Inflammatory macrophage treated with lipopolysaccharide for 4 hours (primary cell): ENCODE data around the gene TCF4.

Experiments
- DNase-seq: peaks from one replicate; pipeline ENCODE4 v3.0.0-alpha.2; 2020

The TCF4 gene

DNA sequence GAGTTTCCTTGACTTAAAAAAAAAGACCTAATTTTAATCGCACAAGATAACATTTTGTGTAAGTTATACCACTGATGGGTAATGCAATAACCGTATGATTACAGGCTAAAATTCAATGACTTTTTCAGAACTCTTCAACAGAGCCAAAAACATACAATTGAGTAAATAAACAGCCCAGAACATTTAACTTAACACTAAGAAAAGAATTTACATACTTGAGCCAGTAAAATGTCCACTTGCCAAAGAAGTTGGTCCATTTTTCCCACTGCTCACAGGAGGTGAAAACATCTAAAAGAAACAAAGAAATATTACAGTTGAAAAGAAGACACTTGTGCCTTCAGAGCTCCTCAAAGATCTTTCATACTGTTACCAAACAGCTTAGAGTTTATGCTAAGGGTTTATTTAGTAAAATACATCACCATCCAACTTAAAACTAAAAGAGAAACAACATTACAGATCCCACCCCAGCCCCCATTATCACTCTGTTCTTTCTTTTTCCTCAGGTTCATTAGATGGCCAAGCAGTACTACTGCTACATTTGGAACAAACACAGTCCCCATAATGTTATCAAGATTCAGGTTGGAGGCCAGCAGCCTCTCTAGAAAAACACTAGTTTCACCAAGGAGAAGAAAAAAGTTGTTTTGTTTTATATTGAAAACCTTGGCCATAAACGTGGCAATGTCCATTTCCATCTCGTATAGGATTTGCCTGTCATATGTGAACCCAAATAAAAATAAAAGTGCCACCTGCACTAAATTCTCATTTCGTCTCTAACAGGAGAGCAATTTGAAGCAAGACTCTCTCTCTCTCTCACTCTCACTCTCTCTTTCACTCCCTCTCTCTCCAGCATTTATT, 2.7 kb downstream of the TCF4 start:
- no peak for DNase-seq

DNA sequence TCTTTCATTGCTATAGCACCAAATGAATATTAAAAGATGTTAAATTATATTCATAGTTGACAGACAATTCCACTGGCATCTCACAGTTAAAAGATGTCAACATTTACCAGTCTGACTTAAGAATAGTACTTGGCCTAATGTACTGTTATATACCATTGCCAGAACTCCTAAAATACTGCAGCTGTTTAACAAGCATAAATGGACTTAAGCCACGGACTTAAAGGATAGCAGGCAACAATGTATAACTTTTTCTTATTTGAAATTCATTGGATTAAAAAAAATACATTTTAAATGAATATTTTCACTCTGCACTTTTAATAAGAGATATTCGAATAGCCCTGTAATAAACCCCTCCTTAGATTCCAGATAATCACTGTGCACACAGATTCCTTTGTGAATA, 3.8 kb downstream of the TCF4 start:
- DNase-seq, result no peak

DNA sequence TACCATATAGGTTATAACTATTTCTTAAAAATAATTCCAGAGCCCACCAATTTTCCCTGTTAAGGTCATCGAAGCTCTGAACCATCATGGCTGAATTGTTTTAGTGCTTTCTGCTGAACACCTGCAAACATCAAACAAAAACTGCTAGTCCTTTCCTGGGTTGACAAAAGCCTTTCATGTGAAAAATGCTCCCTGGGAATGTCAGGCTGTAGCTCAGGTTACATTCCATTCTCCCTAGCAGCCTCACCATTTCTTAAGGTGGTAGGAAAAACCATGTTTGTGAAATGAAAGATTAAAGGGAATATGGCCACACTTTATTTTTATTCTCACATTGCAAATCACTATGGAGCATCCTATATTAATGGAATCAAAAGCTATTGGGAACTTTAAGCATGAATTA, 5.7 kb downstream of the TCF4 start:
- no peak for DNase-seq

DNA sequence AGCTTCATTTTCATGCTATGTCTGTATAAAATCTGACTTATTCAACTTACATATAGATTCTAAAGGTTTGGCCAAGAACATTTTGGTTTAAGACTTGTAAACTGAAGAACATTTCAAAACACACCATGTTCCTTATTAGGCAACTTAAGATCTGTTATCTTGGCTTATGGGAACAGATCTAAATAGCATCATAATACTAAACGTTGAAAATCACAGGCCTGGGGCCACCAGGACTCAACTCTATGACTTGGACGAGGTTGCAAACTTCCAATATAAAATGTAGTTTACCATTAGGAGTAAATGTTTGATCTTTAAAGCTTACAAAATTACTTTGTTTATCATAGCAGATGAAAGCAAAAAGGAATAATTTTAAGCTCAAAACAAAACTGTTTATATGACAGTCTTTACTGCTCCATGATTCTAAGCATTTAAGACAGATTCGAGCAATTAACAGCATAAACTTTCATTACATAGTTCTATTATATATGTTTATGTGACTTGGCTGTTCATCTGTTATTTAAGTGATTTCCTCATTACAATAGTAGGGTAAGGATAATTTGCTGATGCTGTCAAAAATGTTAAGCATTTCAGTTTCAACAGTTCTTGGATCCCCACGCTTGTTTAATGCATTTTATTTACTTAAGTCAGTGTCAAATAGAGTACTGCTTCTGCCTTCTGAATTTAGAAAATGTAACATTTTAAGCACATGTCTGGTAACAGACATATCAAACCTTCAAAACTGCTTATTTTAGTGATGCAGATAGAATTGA, 8.3 kb downstream of the TCF4 start:
- DNase-seq, result no peak

DNA sequence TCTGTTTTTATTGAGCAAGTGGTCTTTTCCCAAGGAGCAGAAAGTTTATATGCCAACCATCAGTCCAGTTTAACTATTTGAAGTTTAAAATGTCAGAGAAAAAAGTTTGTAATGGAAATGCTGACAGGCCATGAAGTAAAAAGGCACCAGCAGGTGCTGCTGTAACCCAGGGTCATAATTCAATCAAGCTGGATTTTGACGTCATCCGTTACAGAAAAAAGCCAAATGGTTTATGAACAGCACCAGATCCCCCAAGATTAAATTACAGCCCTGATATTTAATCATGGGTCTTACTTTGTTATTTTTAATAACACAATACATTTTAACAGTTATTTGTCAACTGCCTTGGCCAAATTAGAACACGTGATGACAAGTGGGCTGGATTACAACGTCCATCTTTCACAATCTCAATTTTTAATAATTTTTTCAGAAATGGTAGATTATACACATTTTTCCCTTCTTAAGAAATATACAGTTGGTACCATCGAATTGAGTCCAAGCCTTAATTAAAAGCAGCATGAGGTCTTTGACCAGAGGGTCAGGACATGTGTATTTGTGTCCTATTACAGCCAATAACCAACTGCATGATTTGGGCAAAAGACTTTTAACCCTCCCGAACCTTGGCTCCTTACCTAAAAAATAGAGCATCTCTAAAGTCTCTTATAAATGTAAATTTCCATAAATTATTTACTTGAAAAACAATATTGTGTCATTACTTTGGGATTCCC, 10.0 kb downstream of the TCF4 start:
- no peak for DNase-seq

DNA sequence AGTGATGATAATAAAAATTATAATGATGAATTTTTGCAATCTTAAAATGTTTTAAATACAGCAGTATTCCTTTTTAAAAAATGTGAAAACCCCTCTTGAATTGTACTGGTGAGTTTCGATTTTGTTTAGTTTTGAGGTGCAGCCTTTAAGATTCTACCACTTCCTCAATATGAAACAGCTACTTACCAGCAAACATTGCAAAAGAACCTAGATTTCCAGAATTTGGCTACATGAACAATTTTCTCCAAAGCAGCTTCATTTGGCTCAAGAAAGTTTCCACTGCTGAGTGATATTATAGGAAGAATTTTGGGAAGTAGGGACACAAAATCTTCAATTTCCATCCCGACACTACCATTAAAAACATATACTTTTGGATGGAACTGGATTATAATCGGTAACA, 12.0 kb downstream of the TCF4 start:
- DNase-seq, result peak; percentile 44

DNA sequence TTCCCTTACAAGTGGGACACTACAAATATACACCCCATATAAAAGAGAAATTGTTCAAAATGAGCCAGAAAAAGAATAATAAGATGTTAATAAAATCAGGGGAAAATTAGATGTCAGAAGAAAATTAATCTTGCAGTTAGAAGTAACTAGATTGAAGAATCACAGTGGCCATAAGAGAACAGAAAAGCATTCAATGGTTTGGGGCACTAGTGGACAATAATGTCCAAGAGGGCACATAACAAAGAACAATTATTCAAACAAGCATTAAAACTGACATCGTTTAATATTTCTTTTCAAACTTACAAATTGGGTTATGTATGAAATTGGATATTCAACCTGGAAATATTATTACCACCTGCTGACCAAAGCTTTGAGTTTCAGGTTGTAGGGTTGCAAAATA, 12.9 kb downstream of the TCF4 start:
- DNase-seq, result no peak

DNA sequence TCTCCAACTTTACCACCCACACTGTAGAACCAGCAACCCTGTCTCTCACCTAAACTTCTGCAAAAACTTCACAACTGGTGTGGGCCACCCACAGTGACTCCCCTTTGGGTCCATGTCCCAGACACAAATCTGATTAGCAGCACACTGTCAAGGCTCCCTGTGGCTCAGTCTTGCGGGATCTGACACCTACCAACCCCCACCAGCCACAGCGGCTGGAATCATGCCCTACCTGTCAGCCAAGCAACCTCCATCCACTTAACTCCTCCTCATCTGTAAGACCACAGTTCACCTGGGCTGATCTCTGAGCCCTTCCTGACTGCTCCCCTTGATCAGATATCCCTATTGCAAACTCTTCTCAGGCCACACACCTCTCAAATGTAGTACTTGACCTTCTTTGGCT, 14.6 kb downstream of the TCF4 start:
- DNase-seq, result no peak

DNA sequence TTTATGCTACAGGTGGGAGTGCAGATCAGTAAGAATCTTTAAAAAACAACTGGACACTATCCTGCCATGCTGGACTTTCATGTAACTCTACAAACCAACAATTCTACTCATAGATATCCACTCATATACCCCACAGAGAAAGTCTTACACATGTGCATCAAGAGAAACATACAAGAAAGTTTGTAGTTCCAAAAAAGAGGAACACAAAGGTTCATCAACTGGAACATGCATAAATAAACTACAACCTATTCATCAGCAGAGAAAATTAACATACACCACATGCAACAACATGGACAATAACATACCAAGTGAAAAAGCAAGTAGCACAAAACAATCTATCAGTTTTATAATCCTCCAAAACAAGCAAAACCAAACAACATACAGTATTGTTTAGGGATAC, 17.0 kb downstream of the TCF4 start:
- no peak for DNase-seq

DNA sequence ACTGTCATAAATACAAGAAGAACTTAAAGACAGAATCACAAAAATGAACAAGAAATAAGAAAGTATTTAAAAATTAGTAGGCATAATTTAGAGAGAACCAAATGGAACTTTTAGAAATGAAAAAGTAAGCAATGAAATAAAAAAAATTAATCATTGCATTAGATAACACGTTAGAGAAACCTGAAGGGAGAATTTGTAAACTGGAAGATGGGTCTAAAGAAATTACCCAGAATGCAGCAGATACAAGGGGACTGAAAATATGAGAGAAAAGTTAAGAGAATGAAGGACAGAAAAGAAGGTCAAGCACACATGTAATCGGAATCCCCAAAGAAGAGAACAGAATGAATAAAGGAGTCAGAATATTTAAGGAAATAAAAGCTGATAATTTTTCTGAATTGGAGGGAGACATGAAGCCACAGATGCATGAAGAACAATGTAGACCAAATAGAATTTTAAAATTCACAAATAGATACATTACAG, 21.5 kb downstream of the TCF4 start:
- no peak for DNase-seq

DNA sequence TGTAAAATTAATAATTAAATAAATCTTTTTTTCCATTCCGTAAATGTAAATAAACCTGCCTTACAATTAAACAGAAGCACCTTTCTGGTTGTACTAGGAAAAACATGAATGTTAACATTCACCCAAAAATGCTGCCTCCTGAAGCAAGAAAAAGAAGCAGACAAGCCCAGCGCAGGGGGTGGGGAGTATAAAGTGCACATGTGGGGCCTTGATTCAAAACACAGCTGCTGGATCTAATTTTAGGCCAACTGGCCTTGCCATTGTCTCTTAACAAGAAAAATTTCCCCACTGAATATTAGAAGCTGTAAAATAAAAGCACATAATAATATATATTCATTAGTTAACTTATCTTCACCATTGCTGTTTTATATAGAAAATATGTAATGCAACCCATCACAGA, 28.3 kb downstream of the TCF4 start:
- no peak for DNase-seq

DNA sequence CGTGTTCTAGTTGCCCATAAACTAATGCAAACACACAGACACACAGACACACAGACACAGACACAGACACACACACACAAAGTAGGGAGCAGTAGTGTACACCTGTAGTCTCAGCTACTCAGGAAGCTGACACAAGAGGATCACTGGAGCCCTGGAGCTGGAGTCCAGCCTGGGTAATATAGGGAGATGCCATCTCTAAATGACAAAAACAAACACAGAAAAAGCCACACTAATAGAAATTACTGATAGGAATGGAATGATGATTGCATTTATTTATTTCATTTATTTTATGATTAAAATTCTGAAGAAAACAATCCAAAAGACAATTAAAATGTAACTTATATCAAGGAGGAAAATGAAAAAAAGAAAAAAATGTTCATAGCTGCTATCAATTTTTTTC, 30.8 kb downstream of the TCF4 start:
- DNase-seq, result no peak

DNA sequence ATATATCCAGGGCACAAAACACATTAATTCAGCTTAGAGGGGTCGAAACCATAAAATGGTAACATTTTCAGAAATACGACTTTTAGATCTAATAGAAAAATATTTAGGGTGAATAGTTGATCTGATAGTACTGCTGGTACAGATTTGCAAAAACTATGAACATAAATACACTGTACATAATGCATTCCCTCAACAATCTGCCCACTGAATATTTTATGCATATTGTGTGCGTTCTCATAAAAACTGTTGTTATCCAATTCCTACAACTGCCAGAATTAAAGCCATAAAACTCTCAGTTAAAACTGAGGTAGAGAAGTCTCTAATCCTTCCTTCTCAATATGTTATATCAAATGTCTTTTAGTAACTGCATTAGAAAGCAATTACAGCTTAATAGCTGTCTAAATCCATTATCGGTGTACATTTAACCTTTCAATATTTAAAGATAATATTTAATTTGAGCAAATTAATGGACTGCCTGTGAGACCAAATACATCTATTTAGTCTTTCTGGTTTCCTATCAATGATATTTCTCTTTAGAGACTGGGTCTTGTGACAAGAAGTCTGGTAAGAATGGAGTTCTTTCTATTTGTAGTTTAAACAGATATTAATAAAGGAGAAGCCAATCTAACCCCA, 32.5 kb downstream of the TCF4 start:
- DNase-seq, result no peak

DNA sequence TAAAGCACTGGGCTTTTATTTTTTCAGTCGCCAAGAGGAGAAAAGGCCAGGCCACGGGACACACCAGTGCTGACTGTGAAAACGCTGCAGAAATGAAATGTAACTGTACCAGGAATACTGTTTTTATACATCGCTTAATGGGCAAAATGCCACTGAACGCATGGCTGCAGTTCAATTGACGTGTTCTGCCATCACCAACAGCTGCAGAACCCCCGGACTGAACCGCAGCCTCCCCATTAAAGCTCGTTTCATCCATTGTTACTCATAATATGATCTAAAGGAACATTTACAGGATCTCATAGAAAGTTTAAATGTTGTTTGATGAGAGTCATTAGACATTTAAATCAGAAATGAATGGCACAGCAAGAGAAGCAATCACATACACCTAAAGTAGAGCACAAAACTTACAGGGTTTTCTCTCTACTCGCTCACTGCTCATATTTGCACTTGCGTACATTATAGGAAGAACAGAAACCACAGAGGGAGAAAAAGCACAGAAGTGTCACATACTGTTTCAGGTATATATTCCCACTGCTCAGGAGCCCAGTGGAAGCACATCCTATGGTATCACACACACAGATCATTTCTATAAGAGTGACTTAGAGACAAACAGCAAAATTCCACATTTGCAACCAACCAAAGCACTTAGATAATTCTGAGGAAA, 35.3 kb downstream of the TCF4 start:
- no peak for DNase-seq

DNA sequence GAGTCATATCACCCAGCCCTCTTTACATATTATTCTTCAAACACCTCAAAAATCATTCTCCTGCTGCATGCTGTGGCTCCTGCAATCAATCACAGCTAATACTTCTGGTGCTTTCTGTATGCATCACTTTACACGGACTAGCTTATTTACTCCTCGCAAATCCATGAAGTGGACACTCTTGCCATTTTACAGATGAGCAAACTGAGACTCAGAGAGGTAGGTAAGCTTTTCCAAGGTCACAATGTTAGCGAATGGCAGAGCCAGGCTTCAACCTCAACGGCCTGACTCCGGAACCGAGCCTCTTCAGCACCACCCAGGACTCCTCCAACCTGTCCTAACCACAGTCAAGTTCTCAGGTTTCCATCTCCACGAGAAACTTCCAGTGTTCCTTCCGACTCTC, 36.8 kb downstream of the TCF4 start:
- DNase-seq, result no peak

DNA sequence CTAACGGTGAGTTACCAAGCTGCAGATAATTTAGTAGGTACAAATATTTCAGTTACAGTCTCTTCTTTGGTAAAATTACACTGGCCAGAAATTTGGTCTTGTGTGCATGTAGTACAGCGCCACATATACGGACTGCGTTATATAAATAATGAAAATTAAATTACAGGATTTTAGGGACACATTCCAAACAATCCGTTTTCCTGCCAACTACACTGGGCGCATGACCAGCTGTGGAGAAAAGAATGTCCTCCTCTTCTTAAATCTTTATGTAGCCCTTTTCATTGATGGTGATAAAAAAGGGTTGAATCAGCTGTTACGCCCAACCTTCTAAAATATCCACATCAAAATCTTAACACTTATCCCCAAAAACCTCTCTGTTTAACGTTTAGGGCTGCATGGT, 37.5 kb downstream of the TCF4 start:
- no peak for DNase-seq

DNA sequence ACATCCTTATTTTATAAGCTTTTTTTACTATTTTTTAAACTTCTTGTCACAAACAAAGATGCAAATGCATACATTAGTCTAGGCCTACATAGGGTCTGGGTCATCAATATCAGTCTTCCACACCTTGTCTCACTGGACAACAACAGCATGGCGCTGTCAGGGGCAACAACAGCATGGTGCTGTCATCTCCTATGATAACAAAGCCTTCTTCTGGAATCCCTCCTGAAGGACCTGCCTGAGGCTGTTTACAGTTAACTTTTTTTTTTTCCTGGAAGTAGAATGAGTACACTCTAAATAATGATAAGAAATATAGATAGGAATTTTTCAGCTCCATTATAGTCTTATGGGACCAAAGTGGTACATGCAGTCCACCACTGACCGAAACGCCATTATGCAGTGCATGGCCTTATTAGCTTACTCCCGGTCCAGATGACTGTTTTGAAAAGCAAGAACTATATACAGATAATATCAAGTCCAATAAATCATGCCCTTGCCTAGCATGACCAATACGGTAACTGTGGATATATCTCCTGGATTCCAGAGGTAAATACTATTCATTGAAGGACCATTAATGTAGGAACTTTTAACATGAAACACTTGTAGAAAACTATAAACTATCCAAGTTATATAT, 38.4 kb downstream of the TCF4 start:
- no peak for DNase-seq

DNA sequence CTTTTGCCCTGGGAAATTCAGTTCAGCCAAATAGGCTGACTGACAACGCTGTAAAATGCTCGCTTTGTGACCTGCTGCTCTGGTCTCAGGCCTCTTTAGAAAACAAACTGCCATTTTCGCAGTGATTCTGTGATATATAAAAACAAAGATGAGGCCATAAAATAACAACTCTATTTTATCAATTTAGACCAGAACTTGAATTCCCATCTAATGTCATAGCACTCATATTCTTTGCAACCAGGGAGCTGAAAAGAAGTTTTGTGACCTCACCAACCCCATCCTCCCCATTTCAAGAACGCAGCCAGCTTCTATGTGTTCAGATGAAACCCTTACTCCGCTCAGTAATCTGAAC, 40.3 kb downstream of the TCF4 start:
- DNase-seq, result no peak

DNA sequence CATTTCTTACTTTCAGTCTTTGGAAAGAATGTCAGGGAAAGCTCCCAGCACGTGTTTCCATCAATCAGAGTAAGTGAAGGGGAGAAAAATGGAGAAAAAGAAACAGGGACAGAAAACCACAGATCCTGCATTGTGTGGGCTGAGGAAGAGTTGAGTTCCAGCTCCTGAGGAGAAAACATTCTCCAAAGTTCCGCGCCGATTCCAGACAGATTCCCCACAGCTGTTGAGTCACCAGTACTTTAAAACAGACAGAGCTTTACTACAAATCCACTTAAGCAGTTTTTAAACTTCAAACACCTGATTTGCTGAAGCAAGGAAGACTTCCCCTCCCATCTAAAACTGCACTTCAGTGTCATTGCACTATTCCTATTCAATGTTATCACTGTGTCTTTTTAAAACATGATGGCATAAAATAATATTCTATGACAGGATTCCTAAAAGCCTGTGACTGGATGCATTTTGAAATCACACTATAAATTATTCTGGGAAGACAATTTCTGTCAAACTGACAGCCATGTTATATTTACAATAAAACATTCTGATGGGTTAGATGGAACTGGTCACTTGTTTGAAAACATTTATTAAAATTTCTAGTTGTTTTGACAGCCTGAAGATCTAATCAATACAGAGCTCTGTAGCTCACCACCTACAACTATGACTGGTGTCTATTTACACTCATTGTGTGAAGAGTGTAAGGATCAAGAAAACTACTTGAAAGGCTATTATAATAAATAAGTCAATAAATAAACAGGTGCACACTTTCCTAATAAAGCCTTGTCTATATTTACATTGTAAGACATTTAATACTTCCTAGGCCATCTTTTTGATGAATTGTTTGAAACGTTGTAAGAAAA, 40.9 kb downstream of the TCF4 start:
- DNase-seq, result no peak

DNA sequence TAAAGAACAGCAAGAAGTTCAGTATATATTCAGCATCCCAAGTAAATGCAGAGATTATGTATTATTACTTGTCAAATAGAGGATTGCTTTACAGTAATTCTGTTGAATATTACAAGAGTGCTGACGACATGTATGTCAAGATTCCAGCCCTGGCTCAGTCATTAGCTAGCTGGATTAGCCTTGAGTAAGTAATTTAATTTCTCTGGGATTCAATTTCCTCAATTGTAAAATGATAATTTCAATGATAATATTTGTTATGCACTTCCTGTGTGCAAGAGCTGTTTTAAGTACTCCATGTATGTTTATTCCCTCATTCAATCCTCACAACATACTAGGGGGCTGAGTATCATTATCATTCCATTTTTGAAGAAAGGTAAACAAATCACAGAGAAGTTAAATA, 44.0 kb downstream of the TCF4 start:
- no peak for DNase-seq

DNA sequence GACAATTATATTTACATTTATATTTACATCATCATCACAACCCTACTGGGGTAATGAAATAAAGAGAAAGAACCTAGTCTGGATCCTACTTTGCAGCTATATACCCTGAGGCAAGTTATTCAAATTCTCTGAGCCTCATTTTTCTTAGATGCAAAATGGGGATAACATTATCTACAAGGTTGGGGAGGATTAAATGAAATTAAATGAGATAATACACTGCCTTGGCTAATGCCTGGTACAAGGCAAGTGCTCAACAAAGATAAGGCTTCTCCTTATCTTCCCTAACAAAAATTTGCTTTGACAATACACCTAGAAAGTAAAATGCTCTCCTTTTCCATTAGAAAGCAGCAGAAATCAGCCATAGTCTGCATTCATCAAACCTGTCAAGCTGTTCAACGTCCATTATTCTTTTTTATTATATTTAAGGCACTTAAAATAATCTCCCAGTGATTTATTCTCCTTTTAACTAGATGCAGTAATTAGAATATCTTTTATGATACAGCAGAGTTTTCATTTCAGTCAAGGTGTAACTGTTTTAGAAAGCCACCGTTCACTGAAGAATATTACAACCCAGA, 44.8 kb downstream of the TCF4 start:
- no peak for DNase-seq
